Kasumi-1 (cell line): Measurements from ENCODE around the gene CEP350.

Source experiments
- DNase-seq, 2 experiments: peaks; one replicate each; lab custom pipeline; 2025; lab: John Stamatoyannopoulos, UW

CEP350 gene

DNA sequence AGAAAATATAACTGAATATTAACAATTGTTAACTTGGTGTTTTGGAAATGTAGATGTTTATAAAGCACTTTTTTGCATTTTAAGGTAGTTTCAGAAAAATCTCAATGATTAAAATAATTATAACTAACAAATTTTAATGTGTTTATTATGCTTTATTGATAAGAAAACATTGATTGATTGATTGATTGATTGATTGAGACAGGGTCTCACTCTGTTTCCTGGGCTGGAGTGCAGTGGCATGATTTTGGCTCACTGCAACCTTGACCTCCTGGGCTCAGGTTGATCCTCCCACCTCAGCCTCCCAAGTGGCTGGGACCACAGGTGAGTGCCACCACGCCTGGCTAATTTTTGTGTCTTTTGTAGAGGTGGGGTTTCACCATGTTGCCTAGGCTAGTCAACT lies 106.4 kb downstream of the CEP350 start:
- no peak for DNase-seq

DNA sequence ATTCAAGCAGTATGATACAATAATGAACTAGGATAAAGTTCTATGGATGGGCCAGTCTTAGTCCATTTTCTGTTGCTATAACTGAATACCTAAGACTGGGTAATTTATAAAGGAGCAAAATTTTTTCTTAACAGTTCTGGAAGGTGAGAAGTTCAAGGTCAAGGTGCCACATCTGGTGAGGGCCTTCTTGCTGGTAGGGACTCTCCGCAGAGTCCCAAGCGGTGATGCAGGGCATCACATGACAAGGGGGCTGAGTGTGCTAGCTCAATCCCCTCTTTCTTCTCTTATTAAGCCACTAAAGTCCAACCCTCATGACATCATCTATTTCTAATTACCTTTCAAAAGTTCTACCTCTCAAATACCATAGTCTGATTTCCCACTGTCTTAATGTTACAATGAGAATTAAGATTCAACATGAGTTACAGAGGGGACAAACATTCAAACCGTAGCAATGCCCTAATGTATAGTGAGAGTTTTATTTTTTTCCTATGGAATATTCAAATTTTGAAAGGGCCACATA lies 107.9 kb downstream of the CEP350 start:
- DNase-seq = no peak

DNA sequence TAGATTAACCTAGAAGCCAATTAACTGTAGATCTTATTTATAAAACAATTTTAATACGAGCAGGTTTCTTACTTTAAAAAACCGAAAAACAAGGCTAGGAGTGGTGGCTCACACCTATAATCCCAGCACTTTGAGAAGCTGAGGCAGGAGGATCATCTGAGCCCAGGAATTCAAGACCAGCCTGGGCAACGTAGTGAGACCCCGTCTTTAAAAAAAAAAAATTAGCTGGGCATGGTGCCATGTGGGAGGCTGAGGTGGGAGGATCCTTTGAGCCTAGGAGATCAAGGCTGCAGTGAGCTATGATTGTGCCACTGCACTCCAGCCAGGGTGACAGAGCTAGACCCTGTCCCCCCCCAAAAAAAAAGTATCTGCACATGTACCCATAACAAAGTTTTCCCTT lies 110.8 kb downstream of the CEP350 start:
- DNase-seq = no peak

DNA sequence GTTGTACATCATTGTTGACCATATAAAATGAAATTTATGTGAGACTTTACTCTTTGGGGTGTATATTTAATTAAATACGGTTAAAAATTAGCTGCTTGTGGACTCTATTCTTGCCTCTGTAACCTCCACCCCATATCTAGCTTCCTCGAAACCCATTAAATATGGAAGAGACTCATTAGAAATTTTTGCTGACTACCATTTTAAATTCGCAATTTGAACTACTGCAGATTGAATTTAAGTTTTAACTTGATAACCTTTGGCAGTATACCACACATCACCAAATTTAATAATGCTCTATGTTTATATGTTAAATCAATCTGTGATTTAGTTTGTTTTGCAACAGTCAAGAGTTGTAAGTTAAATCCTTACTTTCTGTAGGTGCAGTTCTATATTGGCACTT lies 111.5 kb downstream of the CEP350 start:
- DNase-seq = no peak

- no peak for DNase-seq
Measured at GRCh38 chr1:180070286-180070685, 115.7 kb downstream of the CEP350 start.

- DNase-seq = no peak
Measured at GRCh38 chr1:180071759-180072158, 117.1 kb downstream of the CEP350 start.

DNA sequence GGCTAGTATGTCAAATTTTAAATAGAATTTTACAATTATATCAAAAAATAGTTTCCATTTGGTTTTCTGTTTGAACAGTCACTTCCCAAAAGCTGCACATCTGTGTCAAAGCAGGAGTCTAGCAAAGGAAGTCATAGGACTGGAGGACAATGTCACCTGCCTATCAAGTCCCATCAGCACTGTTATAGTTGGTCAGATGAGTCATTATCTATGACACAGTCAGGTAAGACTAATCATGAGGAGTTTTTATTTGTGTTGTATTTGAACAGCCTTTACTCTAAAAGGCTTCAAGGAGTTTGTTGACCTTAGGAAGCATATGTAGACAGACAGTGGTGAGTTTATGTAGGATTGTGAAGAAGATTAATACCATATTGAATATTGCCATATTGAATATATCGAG lies 125.8 kb downstream of the CEP350 start:
- DNase-seq = no peak

DNA sequence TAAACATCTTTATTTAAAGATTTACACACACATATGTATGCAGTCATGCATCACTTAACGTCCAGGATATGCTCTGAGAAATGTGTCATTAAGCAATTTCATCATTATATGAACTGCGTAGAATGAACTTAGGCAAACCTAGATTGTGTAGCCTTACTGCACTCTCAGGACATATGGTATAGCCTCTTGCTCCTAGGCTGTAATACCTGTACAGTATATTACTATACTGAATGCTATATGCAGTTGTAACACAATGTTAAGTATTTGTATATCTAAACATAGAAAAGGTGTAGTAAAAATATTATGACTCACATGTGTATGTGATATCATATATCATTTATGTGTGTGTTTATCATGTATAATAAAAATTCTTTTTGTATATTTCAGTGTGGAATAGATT lies 126.9 kb downstream of the CEP350 start:
- no peak for DNase-seq

GRCh38 chr1:180083164-180083563 lies 128.6 kb downstream of the CEP350 start:
- no peak for DNase-seq

DNA sequence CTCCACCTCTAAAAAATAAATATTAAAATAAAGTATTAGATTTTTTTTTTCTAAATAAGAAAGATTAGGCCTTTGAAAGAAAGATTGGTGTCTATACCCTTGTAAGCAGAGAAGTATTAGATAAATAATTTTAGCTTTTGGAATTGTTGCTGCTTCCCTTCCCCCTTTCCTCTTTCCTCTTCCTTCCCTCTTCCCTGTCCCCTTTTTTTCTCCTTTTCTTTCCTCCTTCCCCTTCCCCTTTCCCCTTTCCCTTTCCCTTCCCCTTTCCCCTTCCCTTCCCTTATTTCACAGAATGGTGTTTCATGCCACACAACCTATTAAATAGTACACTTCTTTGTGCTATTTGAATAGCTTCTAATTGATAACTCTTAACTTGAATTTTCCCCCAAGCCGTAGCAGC lies 130.3 kb downstream of the CEP350 start:
- no peak for DNase-seq

DNA sequence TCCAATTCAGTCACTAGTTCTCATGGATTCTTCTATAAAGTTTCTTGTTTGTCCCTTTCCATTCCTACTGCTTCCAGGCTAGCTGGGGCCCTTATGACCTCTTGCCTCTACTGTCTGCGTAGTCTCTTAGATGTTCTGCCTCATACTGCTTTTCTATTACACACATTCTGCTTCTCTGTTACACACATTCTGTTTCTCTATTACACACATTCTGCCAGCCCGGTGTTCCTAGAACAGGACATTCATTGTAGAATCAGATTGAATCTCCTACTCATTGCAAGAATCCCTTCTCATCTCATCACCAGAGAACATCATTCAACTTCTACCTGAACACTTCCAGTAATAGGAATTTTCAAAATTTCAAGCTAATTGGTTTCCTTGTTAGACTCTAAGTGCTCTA lies 130.7 kb downstream of the CEP350 start:
- DNase-seq = no peak

DNA sequence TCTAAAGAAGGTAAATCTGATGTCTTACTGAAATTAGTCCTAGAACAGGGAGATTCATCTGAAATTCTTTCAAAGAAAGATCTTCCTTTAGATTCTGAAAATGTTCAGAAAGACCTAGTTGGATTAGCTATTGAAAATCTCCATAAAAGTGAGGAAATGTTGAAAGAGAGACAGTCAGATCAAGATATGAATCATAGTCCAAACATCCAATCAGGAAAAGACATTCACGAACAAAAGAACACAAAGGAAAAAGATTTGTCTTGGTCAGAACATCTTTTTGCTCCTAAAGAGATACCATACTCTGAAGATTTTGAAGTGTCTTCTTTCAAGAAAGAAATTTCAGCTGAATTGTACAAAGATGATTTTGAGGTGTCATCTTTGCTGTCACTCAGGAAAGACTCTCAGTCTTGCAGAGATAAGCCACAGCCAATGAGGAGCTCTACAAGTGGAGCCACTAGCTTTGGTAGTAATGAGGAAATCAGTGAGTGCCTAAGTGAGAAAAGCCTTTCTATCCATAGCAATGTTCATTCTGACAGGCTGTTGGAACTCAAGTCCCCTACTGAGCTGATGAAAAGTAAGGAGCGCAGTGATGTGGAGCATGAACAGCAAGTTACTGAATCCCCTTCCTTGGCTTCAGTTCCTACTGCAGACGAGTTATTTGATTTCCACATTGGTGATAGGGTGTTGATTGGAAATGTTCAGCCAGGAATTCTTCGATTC lies 138.5 kb downstream of the CEP350 start:
- DNase-seq = no peak

- no peak for DNase-seq
Measured at GRCh38 chr1:180094705-180095295, 140.2 kb downstream of the CEP350 start.

GRCh38 chr1:180096584-180097325 lies 142.1 kb downstream of the CEP350 start:
- DNase-seq = no peak

GRCh38 chr1:180097326-180097605 lies 142.7 kb downstream of the CEP350 start:
- DNase-seq = no peak

- DNase-seq = no peak
Measured at GRCh38 chr1:180101411-180101810, 146.8 kb downstream of the CEP350 start.

DNA sequence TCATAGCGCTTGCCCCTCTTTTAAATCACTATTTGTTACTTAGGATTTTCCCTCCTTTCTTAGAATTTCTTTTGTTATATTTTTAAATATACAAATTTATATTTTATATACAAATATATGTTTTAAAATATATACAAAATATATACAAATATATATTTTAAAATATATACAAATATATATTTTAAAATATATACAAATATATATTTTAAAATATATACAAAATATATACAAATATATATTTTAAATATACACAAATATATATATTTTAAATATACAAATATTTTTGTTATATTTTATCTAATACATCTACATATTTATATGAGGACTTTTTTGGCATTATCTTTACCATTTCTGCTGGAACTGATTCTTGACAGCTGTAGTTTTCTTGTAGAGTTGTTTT lies 149.2 kb downstream of the CEP350 start:
- no peak for DNase-seq

DNA sequence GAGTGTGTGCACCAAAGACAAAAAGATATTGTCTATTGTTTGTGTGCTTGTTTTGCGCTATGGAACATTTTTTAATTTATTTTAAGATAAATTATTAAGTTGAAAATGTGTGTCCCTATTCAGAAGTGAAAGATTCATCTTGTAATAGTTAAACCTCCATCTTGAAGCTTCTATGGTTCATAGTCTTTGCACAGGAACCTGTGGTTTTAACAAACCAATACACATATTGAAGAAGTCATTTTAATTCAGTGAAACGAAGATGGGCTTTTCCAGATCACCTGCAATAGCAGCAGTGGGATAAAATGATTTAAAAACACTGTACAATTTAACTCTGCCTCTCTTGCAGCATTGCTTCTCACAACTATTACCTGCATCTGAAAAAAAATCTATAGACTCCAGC lies 157.5 kb downstream of the CEP350 start:
- no peak for DNase-seq

GRCh38 chr1:180112984-180113647 lies 158.5 kb downstream of the CEP350 start:
- DNase-seq = no peak

DNA sequence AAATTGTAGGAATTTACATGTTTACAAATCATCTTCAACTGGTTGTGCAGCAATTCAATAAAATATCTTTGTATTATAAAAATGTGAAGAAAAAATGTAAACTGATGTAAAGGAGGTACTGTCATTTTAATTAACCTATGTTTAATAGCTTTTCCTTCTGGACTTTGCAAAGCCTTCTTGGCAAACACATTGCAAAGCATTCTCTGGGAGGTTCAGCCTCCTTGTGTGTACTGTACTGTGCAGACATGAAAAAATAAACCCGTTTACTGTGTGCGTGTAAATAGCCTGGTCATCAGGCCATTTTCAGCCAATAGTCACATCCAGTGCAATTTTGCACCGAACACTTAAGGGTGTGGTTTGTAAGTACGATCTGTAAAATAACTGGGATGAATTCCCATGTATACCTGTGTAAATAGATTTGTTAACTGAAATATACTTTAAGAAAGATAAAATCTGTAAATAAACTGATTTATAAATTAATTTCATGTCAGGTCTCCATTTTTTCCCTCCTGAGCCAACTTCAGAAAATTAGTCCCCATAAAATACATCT lies 159.9 kb downstream of the CEP350 start:
- DNase-seq = no peak

GRCh38 chr1:180116964-180117763 lies 162.6 kb downstream of the CEP350 start:
- DNase-seq = peak; percentile 45 to 49

DNA sequence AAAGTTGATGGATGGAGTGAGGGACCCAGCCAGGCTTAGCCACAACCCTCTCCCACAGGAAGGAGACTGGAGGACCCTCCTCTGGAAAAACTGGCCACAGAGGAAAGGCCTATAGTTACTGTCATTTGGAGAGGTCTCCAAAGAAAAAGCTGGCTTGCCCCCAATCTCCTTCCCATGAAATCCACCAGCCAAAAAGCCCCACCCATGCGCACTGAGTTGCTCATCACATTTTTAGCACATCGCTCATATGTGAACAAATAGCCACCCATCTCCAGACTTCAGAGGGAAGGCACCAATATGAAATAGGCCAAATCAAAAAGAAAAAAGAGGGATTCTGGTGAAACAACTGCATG lies 163.1 kb downstream of the CEP350 start:
- no peak for DNase-seq
